Measurements from ENCODE around the gene SETD1A. TPM values are rescaled to one million over a fixed set of nuclear protein-coding genes. Genes with fewer than 3 reads are reported as not detected.

SETD1A gene
- total and polyA plus RNA-seq, 2 of the 4 experiments (the other 2 are of a cell fraction) = 0.54 to 5.8 TPM

- BruUV-seq (replicated peaks) = no TSS peak
- dilution Hi-C loops (cut with HindIII; ENCODE audit: low sequenced_read_pairs, unreplicated experiment) = no loop called here
- H3K36me3 ChIP-seq (ENCODE audit: control insufficient read depth, insufficient read depth, low read length) = peaks cover 71% of the 10 kb centered on the region
Observed at GRCh38 chr16:30976486-30976885, 18.9 kb downstream of the SETD1A start.

More at GRCh38 chr16:30976486-30976885, 18.9 kb downstream of the SETD1A start:
- H2AK9ac ChIP-seq (replicated peaks; ENCODE audit: low read depth, low read length, poor library complexity) = no peak overlapping the region
- H4K20me1 ChIP-seq (ENCODE audit: insufficient read depth, low read length) = no peaks in the 10 kb centered on the region; the same call in none of the 2 replicates
- H3K79me1 ChIP-seq (ENCODE audit: low read depth in 1 of 2, low read length in 2 of 2) = peaks cover 8 to 19% of the 10 kb centered on the region in 2 experiments; a peak in 3 of 4 replicates
- H3K27me3 ChIP-seq (ENCODE audit: control insufficient read depth, insufficient read depth, low read length) = no peaks in the 10 kb centered on the region
- no peak overlapping the region for H2AK5ac ChIP-seq (ENCODE audit: low read depth, low read length)
- H3K4me3 ChIP-seq (ENCODE audit: insufficient read depth, low read depth, low read length) = no peak overlapping the region
- no peak overlapping the region for H3K56ac ChIP-seq (ENCODE audit: extremely low read depth, insufficient read depth, low read length)
- TF ChIP-seq BHLHE40 (IDR thresholded peaks at IDR 0.05; ENCODE audit: low read depth, low read length) (no peak), POLR2A (IDR thresholded peaks at IDR 0.05; ENCODE audit: low read depth, low read length) (no peak), MAZ (IDR thresholded peaks at IDR 0.05; ENCODE audit: borderline replicate concordance, low read depth, low read length) (no peak), FOS (IDR thresholded peaks at IDR 0.05; ENCODE audit: low read depth, low read length) (no peak), RFX5 (IDR thresholded peaks at IDR 0.05; ENCODE audit: low read depth, low read length) (no peak), ELK1 (IDR thresholded peaks at IDR 0.05; ENCODE audit: borderline replicate concordance, low read depth, low read length) (no peak), NFE2L2 (IDR thresholded peaks at IDR 0.05; ENCODE audit: low read depth, low read length) (no peak), CTCF (conservative IDR thresholded peaks at IDR 0.05; ENCODE audit: low read depth, low read length) (no peak), CEBPB (IDR thresholded peaks at IDR 0.05; ENCODE audit: low read depth, low read length) (no peak), MAFK (IDR thresholded peaks at IDR 0.05; ENCODE audit: low read depth, low read length) (no peak), RCOR1 (IDR thresholded peaks at IDR 0.05; ENCODE audit: insufficient replicate concordance, low read length) (no peak), CHD1 (IDR thresholded peaks at IDR 0.05; ENCODE audit: low read depth, low read length) (no peak), MXI1 (IDR thresholded peaks at IDR 0.05; ENCODE audit: borderline replicate concordance, low read depth, low read length) (no peak), USF2 (IDR thresholded peaks at IDR 0.05; ENCODE audit: low read depth, low read length) (no peak), SMC3 (IDR thresholded peaks at IDR 0.05; ENCODE audit: low read depth, low read length) (no peak), RAD21 (IDR thresholded peaks at IDR 0.05; ENCODE audit: low read length) (no peak)
- no peak overlapping the region for H2BK20ac ChIP-seq (ENCODE audit: low read depth, low read length)
- ChIA-PET CTCF (no interaction called here), POLR2A (ENCODE audit: unreplicated experiment) (no interaction called here)
- no peak overlapping the region for H4K5ac ChIP-seq (ENCODE audit: low read depth, low read length)
- H3K14ac ChIP-seq (replicated peaks; ENCODE audit: low read depth, low read length) = no peak overlapping the region
- H4K8ac ChIP-seq (ENCODE audit: low read depth in 2 of 2, low read length in 2 of 2) = no peak overlapping the region
- in situ Hi-C loops (cut with MboI; ENCODE audit: low sequenced_read_pairs) = loop anchor here (25.0 kb wide), 1 partner anchor 736 kb away; a partner anchor contains a TSS
- no peak overlapping the region for H3K4ac ChIP-seq (ENCODE audit: low read depth, low read length)
- no peak overlapping the region for H3K23ac ChIP-seq (ENCODE audit: low read depth, low read length)
- H3K4me1 ChIP-seq (ENCODE audit: control insufficient read depth, insufficient read depth, low read length) = peaks cover 2% of the 10 kb centered on the region; the same call in 1 of the 2 replicates
- H4K91ac ChIP-seq (ENCODE audit: insufficient read depth, low read depth, low read length) = no peak overlapping the region
- H3K18ac ChIP-seq (ENCODE audit: low read depth, low read length) = no peak overlapping the region
- ATAC-seq (ENCODE audit: low read depth) (no peak), DNase-seq (no peak)
- no peak overlapping the region for H2AFZ ChIP-seq (replicated peaks; ENCODE audit: low read length, poor library complexity)
- WGBS, 2 experiments (ENCODE audit: extremely low coverage in 2 of 2, insufficient read length in 1 of 2) = 100% methylated on average over 2 of the region's 4 CpGs; no CpG with 5 or more reads in 1 of the 2 experiments
- no peak overlapping the region for H2BK15ac ChIP-seq (ENCODE audit: low read depth, low read length)
- no peak overlapping the region for H2BK5ac ChIP-seq (ENCODE audit: low read depth, low read length, poor library complexity, severe bottlenecking)
- H3K27ac ChIP-seq (ENCODE audit: insufficient read depth, low read length) = no peak overlapping the region
- intact Hi-C loops (cut with micrococcal nuclease) = no loop called here
- H3K9me3 ChIP-seq (ENCODE audit: control insufficient read depth, insufficient read depth, low read length) = no peaks in the 10 kb centered on the region
- no peak overlapping the region for H3K4me2 ChIP-seq (ENCODE audit: low read depth, low read length)
- no peaks in the 10 kb centered on the region for H3K9me1 ChIP-seq (ENCODE audit: insufficient read depth, low read length)
- no peak overlapping the region for H2BK120ac ChIP-seq (ENCODE audit: low read depth, low read length)
- no peak overlapping the region for H3K9ac ChIP-seq (ENCODE audit: low read depth, low read length)

Data from IMR-90 (cell line).